NT2/D1 (cell line): Measurements from ENCODE around the gene SORCS3.

Experiments
- DNase-seq: peaks from one replicate; pipeline ENCODE4 v3.0.0-alpha.2; 2011; ENCODE audit warnings: low read depth, low spot score
- H3K27me3 ChIP-seq: 2 replicates; pipeline ENCODE4 v1.6.0; 2011; ENCODE audit warnings: mild to moderate bottlenecking; ENCODE audit not compliant: insufficient read length, insufficient read depth
- H3K36me3 ChIP-seq: 2 replicates; pipeline ENCODE4 v1.6.1; 2011; ENCODE audit warnings: mild to moderate bottlenecking, low read length, mixed read lengths; ENCODE audit not compliant: insufficient read depth, insufficient read length
- H3K4me1 ChIP-seq: 2 replicates; pipeline ENCODE4 v1.5.1; 2011; ENCODE audit not compliant: insufficient read depth, insufficient read length
- H3K4me3 ChIP-seq: 2 replicates; pipeline ENCODE4 v1.5.1; 2011; ENCODE audit warnings: low read depth; ENCODE audit not compliant: insufficient read length
- H3K9ac ChIP-seq: 2 replicates; pipeline ENCODE4 v1.6.0; 2011; ENCODE audit warnings: low read depth; ENCODE audit not compliant: insufficient read length
- H3K9me3 ChIP-seq: 2 replicates; pipeline ENCODE4 v1.5.1; 2011; ENCODE audit warnings: mild to moderate bottlenecking, low read length; ENCODE audit not compliant: insufficient read depth
- SUZ12 ChIP-seq: IDR thresholded peaks from 2 replicates; pipeline ENCODE4 v1.6.1; 2011; ENCODE audit not compliant: insufficient read length, insufficient read depth; ENCODE audit errors: extremely low read depth
- YY1 ChIP-seq: IDR thresholded peaks from 2 replicates; pipeline ENCODE4 v1.6.1; 2011; ENCODE audit not compliant: insufficient read length, insufficient read depth
- ZNF274 ChIP-seq: IDR thresholded peaks from 2 replicates; pipeline ENCODE4 v1.6.1; 2011; ENCODE audit warnings: mild to moderate bottlenecking, low read depth, low read length

The SORCS3 gene

DNA sequence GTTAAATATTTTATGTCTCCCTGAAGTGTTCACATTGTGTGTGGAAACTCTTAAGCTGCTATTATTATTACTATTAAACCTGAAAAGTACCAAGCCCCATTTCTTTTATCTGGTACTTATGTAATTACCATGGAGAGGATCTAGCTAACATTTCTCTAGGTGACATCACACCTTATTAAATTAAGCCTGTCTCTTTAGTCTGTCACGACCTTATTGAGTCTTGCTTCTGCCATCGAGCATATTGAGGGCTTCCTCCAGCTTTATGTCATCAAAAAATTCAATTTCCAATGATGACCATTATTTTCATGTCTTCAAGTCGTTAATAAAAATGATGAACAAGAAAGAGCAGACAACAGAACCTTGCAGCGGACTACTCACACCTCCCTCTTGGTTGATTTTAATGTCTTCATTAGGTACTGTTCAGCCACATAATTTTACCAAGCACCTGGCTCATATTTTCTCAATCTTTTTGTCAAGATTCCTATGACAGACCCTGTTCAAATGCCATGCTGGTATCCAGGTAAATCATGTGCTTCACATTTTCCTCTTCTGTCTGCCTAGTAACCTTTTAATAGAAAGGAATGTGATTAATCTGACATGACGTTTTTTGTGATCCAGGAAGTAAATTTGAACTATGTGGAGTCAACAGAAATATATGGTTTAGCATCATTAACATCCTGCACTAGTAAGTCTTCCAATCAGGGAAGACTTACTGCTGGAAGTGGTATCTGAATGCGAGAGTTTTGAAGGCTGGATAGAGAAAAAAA lies 556.7 kb downstream of the SORCS3 start:
- DNase-seq, result no peak
- Histone ChIP-seq H3K9me3 (no peaks in the 10 kb centered on the region), H3K27me3 (no peaks in the 10 kb centered on the region), H3K4me3 (no peak overlapping the region), H3K4me1 (no peaks in the 10 kb centered on the region), H3K9ac (no peak overlapping the region), H3K36me3 (no peaks in the 10 kb centered on the region)
- TF ChIP-seq ZNF274, result no peak
- no peak for TF ChIP-seq YY1
- TF ChIP-seq SUZ12, result no peak

GRCh38 chr10:105206616-105207015 lies 565.5 kb downstream of the SORCS3 start:
- Histone ChIP-seq H3K9me3 (no peaks in the 10 kb centered on the region), H3K36me3 (no peaks in the 10 kb centered on the region), H3K4me1 (no peaks in the 10 kb centered on the region), H3K27me3 (no peaks in the 10 kb centered on the region), H3K4me3 (no peak overlapping the region), H3K9ac (no peak overlapping the region)
- DNase-seq, result no peak
- TF ChIP-seq SUZ12, result no peak
- TF ChIP-seq YY1, result no peak
- TF ChIP-seq ZNF274, result no peak

- H3K4me1 ChIP-seq, result no peaks in the 10 kb centered on the region
- DNase-seq, result no peak
- H3K4me3 ChIP-seq, result no peak overlapping the region
- TF ChIP-seq ZNF274 (no peak), YY1 (no peak), SUZ12 (no peak)
- no peaks in the 10 kb centered on the region for H3K36me3 ChIP-seq
- no peak overlapping the region for H3K9ac ChIP-seq
- H3K9me3 ChIP-seq, result no peaks in the 10 kb centered on the region
- no peaks in the 10 kb centered on the region for H3K27me3 ChIP-seq
Measured at GRCh38 chr10:105207476-105207995, 566.4 kb downstream of the SORCS3 start.

DNA sequence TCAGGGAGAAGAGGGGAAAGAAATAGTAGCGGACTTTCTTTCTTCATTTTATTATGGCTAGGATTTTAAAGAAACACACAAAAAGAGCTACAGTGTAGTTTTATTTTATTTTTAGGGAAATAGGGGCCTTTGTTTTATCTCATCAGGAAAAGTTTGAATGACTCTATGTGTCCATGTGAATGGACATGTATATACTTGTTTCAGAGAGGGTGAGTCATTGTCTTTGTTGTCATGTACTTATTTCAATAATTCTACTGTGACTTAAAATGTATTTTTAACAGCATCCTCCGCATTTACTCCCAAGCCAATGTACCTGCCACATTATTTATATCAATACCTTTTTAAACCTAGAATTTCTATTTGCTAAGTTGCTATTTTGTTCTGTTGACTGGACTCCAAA lies 569.5 kb downstream of the SORCS3 start:
- H3K9ac ChIP-seq, result no peak overlapping the region
- TF ChIP-seq YY1 (no peak), ZNF274 (no peak), SUZ12 (no peak)
- DNase-seq, result no peak
- no peak overlapping the region for H3K4me3 ChIP-seq
- no peaks in the 10 kb centered on the region for H3K9me3 ChIP-seq
- H3K36me3 ChIP-seq, result no peaks in the 10 kb centered on the region
- no peaks in the 10 kb centered on the region for H3K27me3 ChIP-seq
- H3K4me1 ChIP-seq, result no peaks in the 10 kb centered on the region

DNA sequence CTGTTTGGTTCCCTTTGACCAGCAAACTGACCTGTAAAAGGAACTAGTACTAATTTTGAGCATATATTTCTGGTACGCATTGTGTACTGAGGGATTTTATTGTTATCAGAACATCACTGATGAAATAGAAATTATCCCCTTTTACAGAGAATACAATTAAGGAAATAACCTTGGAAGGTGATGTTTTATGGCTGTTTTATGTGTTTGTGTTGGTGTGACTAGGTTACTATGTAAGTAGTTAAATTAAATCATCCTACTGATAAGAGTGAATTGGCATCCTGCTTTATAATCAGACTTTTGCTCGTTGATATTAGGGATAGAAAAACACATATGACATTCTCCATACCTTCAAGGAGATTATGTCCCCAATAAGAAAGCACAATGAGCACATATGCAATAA lies 596.6 kb downstream of the SORCS3 start:
- TF ChIP-seq YY1, result no peak
- TF ChIP-seq ZNF274, result no peak
- TF ChIP-seq SUZ12, result no peak
- Histone ChIP-seq H3K9me3 (no peaks in the 10 kb centered on the region), H3K4me3 (no peak overlapping the region), H3K9ac (no peak overlapping the region), H3K27me3 (no peaks in the 10 kb centered on the region), H3K36me3 (no peaks in the 10 kb centered on the region), H3K4me1 (no peaks in the 10 kb centered on the region)
- no peak for DNase-seq

DNA sequence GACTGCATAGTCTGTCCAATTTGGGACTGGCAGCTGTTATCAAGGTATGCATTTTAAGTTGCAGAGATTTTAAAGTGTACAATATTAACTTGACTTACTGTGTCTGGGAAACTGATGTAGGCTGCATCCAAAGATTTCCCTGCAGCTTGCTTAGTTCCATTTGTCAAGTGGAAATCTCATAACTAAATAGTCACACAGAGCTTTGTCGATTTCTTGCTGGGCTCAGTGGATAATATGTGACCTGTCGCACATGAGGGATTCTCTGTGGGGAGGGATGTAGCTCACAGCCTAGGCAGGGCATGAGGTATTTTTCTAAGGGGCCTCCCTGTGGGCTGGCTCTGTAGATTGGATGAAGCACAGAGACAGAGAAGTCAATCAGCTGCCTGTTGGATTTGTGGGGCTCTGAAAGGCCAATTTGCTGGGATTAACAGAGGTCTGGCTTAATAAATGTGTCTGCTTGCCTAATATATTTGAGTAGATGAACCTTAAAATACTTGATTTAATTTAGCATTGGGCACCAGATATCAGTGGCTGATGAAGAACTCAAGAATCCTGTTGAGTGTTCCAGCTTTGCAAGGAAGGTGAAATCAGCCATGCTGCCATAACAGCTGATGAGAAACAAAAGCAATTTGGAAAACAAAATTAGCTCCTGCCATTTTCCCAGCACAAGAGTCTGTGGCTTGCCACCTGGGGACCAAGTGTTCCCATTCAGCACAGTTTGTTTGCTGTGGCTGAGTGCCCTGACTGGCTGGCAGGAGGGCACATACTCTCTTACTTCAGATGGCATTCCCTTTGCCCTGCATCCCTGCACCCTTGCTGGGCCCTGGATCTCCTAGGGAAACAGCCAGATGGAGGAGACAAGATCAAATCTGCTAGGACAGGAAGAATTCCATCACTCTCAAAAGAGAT lies 598.5 kb downstream of the SORCS3 start:
- Histone ChIP-seq H3K4me3 (no peak overlapping the region), H3K9ac (no peak overlapping the region), H3K4me1 (no peaks in the 10 kb centered on the region), H3K9me3 (no peaks in the 10 kb centered on the region), H3K36me3 (no peaks in the 10 kb centered on the region), H3K27me3 (no peaks in the 10 kb centered on the region)
- TF ChIP-seq YY1, result no peak
- no peak for TF ChIP-seq SUZ12
- TF ChIP-seq ZNF274, result no peak
- no peak for DNase-seq

DNA sequence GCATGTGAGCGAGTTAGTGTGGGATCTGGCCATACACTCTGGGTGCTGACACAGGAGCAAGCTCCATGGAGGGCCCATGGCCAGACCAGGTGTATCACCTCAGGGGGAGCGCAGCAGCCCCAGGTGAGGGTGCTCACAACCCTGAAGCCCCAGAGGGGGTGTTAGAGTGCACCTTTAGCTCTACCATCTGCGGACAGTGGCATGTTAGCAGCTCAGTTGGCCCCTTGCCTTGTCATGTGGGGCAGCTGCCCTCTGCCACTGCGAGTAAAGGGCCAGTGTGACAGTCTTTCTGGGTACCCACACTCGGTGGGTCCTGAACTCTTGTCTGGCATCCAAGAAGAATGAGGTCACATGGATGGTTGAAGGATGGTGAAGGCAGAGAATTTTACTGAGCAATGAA lies 600.2 kb downstream of the SORCS3 start:
- H3K4me3 ChIP-seq, result no peak overlapping the region
- no peaks in the 10 kb centered on the region for H3K27me3 ChIP-seq
- no peaks in the 10 kb centered on the region for H3K4me1 ChIP-seq
- no peak for DNase-seq
- TF ChIP-seq ZNF274, result no peak
- no peak for TF ChIP-seq YY1
- no peak for TF ChIP-seq SUZ12
- H3K36me3 ChIP-seq, result no peaks in the 10 kb centered on the region
- H3K9ac ChIP-seq, result no peak overlapping the region
- H3K9me3 ChIP-seq, result no peaks in the 10 kb centered on the region
